ENCODE data around the gene ANKS1A.
"Not testable (repeated sequence)": the region's sequence is repeated elsewhere in the genome, so short reads cannot be mapped to it uniquely, and the experiment has no call there.

ANKS1A gene

GRCh38 chr6:35096129-35096862 lies 207.2 kb downstream of the ANKS1A start:
- H3K4me3 ChIP-seq (ENCODE audit: low read depth, low read length), result no peak overlapping the region
- no peak for TF ChIP-seq CTCF (IDR thresholded peaks at IDR 0.05; ENCODE audit: low read depth, low read length)

- TF ChIP-seq CTCF (IDR thresholded peaks at IDR 0.05; ENCODE audit: low read depth, low read length), result no peak
- H3K4me3 ChIP-seq (ENCODE audit: low read depth, low read length), result no peak overlapping the region
These were observed 210.1 kb downstream of the ANKS1A start for GRCh38 chr6:35099116-35099515.

GRCh38 chr6:35105078-35105477 lies 216.0 kb downstream of the ANKS1A start:
- H3K4me3 ChIP-seq (ENCODE audit: low read depth, low read length), result no peak overlapping the region
- TF ChIP-seq CTCF (IDR thresholded peaks at IDR 0.05; ENCODE audit: low read depth, low read length), result no peak

GRCh38 chr6:35106061-35106460 lies 217.0 kb downstream of the ANKS1A start:
- not testable (repeated sequence) for H3K4me3 ChIP-seq (ENCODE audit: low read depth, low read length)

GRCh38 chr6:35107208-35107607 lies 218.2 kb downstream of the ANKS1A start:
- H3K4me3 ChIP-seq (ENCODE audit: low read depth, low read length), result not testable (repeated sequence)

- H3K4me3 ChIP-seq (ENCODE audit: low read depth, low read length), result not testable (repeated sequence)
These were observed 218.7 kb downstream of the ANKS1A start for GRCh38 chr6:35107761-35108160.

GRCh38 chr6:35108309-35108885 lies 219.3 kb downstream of the ANKS1A start:
- H3K4me3 ChIP-seq (ENCODE audit: low read depth, low read length), result no peak overlapping the region
- no peak for TF ChIP-seq CTCF (IDR thresholded peaks at IDR 0.05; ENCODE audit: low read depth, low read length)

- no peak for TF ChIP-seq CTCF (IDR thresholded peaks at IDR 0.05; ENCODE audit: low read depth, low read length)
- H3K4me3 ChIP-seq (ENCODE audit: low read depth, low read length), result no peak overlapping the region
These were observed 231.7 kb downstream of the ANKS1A start for GRCh38 chr6:35120746-35121145.

GRCh38 chr6:35124356-35124755 lies 235.3 kb downstream of the ANKS1A start:
- H3K4me3 ChIP-seq (ENCODE audit: low read depth, low read length), result no peak overlapping the region
- no peak for TF ChIP-seq CTCF (IDR thresholded peaks at IDR 0.05; ENCODE audit: low read depth, low read length)
